Measurements from ENCODE around the gene IGF1R.

The IGF1R gene

GRCh38 chr15:98907927-98908471 is 259.7 kb downstream of the IGF1R start:
- Histone ChIP-seq H3K9me3 (ENCODE audit: control insufficient read depth in 1 of 2, low read length in 2 of 2) (no peaks in the 10 kb centered on the region), H3K27ac (ENCODE audit: low read depth, low read length) (no peak overlapping the region), H3K36me3 (ENCODE audit: control insufficient read depth in 1 of 2, insufficient read depth in 2 of 2, low read length in 2 of 2) (peaks cover 7 to 30% of the 10 kb centered on the region in 2 donors)

GRCh38 chr15:98909968-98910885 is 261.9 kb downstream of the IGF1R start:
- no peak overlapping the region for H3K4me3 ChIP-seq (ENCODE audit: low read depth in 1 of 2, low read length in 2 of 2)
- no peaks in the 10 kb centered on the region for H3K27me3 ChIP-seq (ENCODE audit: control insufficient read depth in 1 of 2, insufficient read depth in 2 of 2, low read length in 2 of 2)
- H3K9me3 ChIP-seq (ENCODE audit: control insufficient read depth in 1 of 2, low read length in 2 of 2): no peaks in the 10 kb centered on the region
- no peak overlapping the region for H3K9ac ChIP-seq (ENCODE audit: low read depth in 1 of 2, low read length in 2 of 2)
- peaks cover 7 to 44% of the 10 kb centered on the region in 2 donors for H3K36me3 ChIP-seq (ENCODE audit: control insufficient read depth in 1 of 2, insufficient read depth in 2 of 2, low read length in 2 of 2)
- H3K27ac ChIP-seq (ENCODE audit: low read depth, low read length): no peak overlapping the region
- H3K4me1 ChIP-seq (ENCODE audit: control insufficient read depth in 1 of 2, insufficient read depth in 2 of 2, low read length in 2 of 2): peaks cover 4 to 6% of the 10 kb centered on the region in 2 donors

More at GRCh38 chr15:98907927-98908471, 259.7 kb downstream of the IGF1R start:
- H3K27me3 ChIP-seq (ENCODE audit: control insufficient read depth in 1 of 2, insufficient read depth in 2 of 2, low read length in 2 of 2): no peaks in the 10 kb centered on the region
- H3K4me3 ChIP-seq (ENCODE audit: low read depth in 1 of 2, low read length in 2 of 2): no peak overlapping the region
- no peak overlapping the region for H3K9ac ChIP-seq (ENCODE audit: low read depth in 1 of 2, low read length in 2 of 2)
- no peaks in the 10 kb centered on the region for H3K4me1 ChIP-seq (ENCODE audit: control insufficient read depth in 1 of 2, insufficient read depth in 2 of 2, low read length in 2 of 2)

GRCh38 chr15:98914626-98915025 is 266.3 kb downstream of the IGF1R start:
- Histone ChIP-seq H3K36me3 (ENCODE audit: control insufficient read depth in 1 of 2, insufficient read depth in 2 of 2, low read length in 2 of 2) (peaks cover 18 to 52% of the 10 kb centered on the region in 2 donors), H3K27ac (ENCODE audit: low read depth, low read length) (no peak overlapping the region), H3K27me3 (ENCODE audit: control insufficient read depth in 1 of 2, insufficient read depth in 2 of 2, low read length in 2 of 2) (no peaks in the 10 kb centered on the region), H3K9me3 (ENCODE audit: control insufficient read depth in 1 of 2, low read length in 2 of 2) (no peaks in the 10 kb centered on the region), H3K9ac (ENCODE audit: low read depth in 1 of 2, low read length in 2 of 2) (no peak overlapping the region), H3K4me3 (ENCODE audit: low read depth in 1 of 2, low read length in 2 of 2) (no peak overlapping the region), H3K4me1 (ENCODE audit: control insufficient read depth in 1 of 2, insufficient read depth in 2 of 2, low read length in 2 of 2) (peaks cover 10 to 13% of the 10 kb centered on the region in 2 donors)

GRCh38 chr15:98916826-98917225 is 268.5 kb downstream of the IGF1R start:
- H3K9ac ChIP-seq (ENCODE audit: low read depth in 1 of 2, low read length in 2 of 2): no peak overlapping the region
- H3K9me3 ChIP-seq (ENCODE audit: control insufficient read depth in 1 of 2, low read length in 2 of 2): no peaks in the 10 kb centered on the region
- H3K4me1 ChIP-seq (ENCODE audit: control insufficient read depth in 1 of 2, insufficient read depth in 2 of 2, low read length in 2 of 2): peaks cover 10 to 13% of the 10 kb centered on the region in 2 donors
- no peak overlapping the region for H3K27ac ChIP-seq (ENCODE audit: low read depth, low read length)
- no peak overlapping the region for H3K4me3 ChIP-seq (ENCODE audit: low read depth in 1 of 2, low read length in 2 of 2)
- peaks cover 12 to 40% of the 10 kb centered on the region in 2 donors for H3K36me3 ChIP-seq (ENCODE audit: control insufficient read depth in 1 of 2, insufficient read depth in 2 of 2, low read length in 2 of 2)
- no peaks in the 10 kb centered on the region for H3K27me3 ChIP-seq (ENCODE audit: control insufficient read depth in 1 of 2, insufficient read depth in 2 of 2, low read length in 2 of 2)

GRCh38 chr15:98917417-98917816 is 269.1 kb downstream of the IGF1R start:
- Histone ChIP-seq H3K9ac (ENCODE audit: low read depth in 1 of 2, low read length in 2 of 2) (no peak overlapping the region), H3K9me3 (ENCODE audit: control insufficient read depth in 1 of 2, low read length in 2 of 2) (no peaks in the 10 kb centered on the region), H3K4me3 (ENCODE audit: low read depth in 1 of 2, low read length in 2 of 2) (no peak overlapping the region), H3K27me3 (ENCODE audit: control insufficient read depth in 1 of 2, insufficient read depth in 2 of 2, low read length in 2 of 2) (no peaks in the 10 kb centered on the region), H3K27ac (ENCODE audit: low read depth, low read length) (no peak overlapping the region), H3K4me1 (ENCODE audit: control insufficient read depth in 1 of 2, insufficient read depth in 2 of 2, low read length in 2 of 2) (peaks cover 10 to 13% of the 10 kb centered on the region in 2 donors), H3K36me3 (ENCODE audit: control insufficient read depth in 1 of 2, insufficient read depth in 2 of 2, low read length in 2 of 2) (peaks cover 12 to 46% of the 10 kb centered on the region in 2 donors)

GRCh38 chr15:98920091-98920880 is 271.9 kb downstream of the IGF1R start:
- no peak overlapping the region for H3K9ac ChIP-seq (ENCODE audit: low read depth in 1 of 2, low read length in 2 of 2)
- H3K4me3 ChIP-seq (ENCODE audit: low read depth in 1 of 2, low read length in 2 of 2): no peak overlapping the region
- H3K4me1 ChIP-seq (ENCODE audit: control insufficient read depth in 1 of 2, insufficient read depth in 2 of 2, low read length in 2 of 2): peaks cover 3 to 7% of the 10 kb centered on the region in 2 donors
- H3K27me3 ChIP-seq (ENCODE audit: control insufficient read depth in 1 of 2, insufficient read depth in 2 of 2, low read length in 2 of 2): no peaks in the 10 kb centered on the region
- peaks cover 18 to 54% of the 10 kb centered on the region in 2 donors for H3K36me3 ChIP-seq (ENCODE audit: control insufficient read depth in 1 of 2, insufficient read depth in 2 of 2, low read length in 2 of 2)
- H3K9me3 ChIP-seq (ENCODE audit: control insufficient read depth in 1 of 2, low read length in 2 of 2): no peaks in the 10 kb centered on the region
- no peak overlapping the region for H3K27ac ChIP-seq (ENCODE audit: low read depth, low read length)

- peaks cover 7 to 42% of the 10 kb centered on the region in 2 donors for H3K36me3 ChIP-seq (ENCODE audit: control insufficient read depth in 1 of 2, insufficient read depth in 2 of 2, low read length in 2 of 2)
- no peaks in the 10 kb centered on the region for H3K9me3 ChIP-seq (ENCODE audit: control insufficient read depth in 1 of 2, low read length in 2 of 2)
- H3K27me3 ChIP-seq (ENCODE audit: control insufficient read depth in 1 of 2, insufficient read depth in 2 of 2, low read length in 2 of 2): no peaks in the 10 kb centered on the region
- no peak overlapping the region for H3K27ac ChIP-seq (ENCODE audit: low read depth, low read length)
- H3K4me1 ChIP-seq (ENCODE audit: control insufficient read depth in 1 of 2, insufficient read depth in 2 of 2, low read length in 2 of 2): no peaks in the 10 kb centered on the region
- no peak overlapping the region for H3K9ac ChIP-seq (ENCODE audit: low read depth in 1 of 2, low read length in 2 of 2)
- H3K4me3 ChIP-seq (ENCODE audit: low read depth in 1 of 2, low read length in 2 of 2): no peak overlapping the region
Measured at GRCh38 chr15:98923171-98923570, 274.8 kb downstream of the IGF1R start.

GRCh38 chr15:98923579-98923978 is 275.2 kb downstream of the IGF1R start:
- no peak overlapping the region for H3K4me3 ChIP-seq (ENCODE audit: low read depth in 1 of 2, low read length in 2 of 2)
- H3K9me3 ChIP-seq (ENCODE audit: control insufficient read depth in 1 of 2, low read length in 2 of 2): no peaks in the 10 kb centered on the region
- no peak overlapping the region for H3K27ac ChIP-seq (ENCODE audit: low read depth, low read length)
- no peak overlapping the region for H3K9ac ChIP-seq (ENCODE audit: low read depth in 1 of 2, low read length in 2 of 2)
- H3K4me1 ChIP-seq (ENCODE audit: control insufficient read depth in 1 of 2, insufficient read depth in 2 of 2, low read length in 2 of 2): no peaks in the 10 kb centered on the region
- H3K36me3 ChIP-seq (ENCODE audit: control insufficient read depth in 1 of 2, insufficient read depth in 2 of 2, low read length in 2 of 2): peaks cover 7 to 45% of the 10 kb centered on the region in 2 donors
- H3K27me3 ChIP-seq (ENCODE audit: control insufficient read depth in 1 of 2, insufficient read depth in 2 of 2, low read length in 2 of 2): no peaks in the 10 kb centered on the region

GRCh38 chr15:98924401-98925049 is 276.2 kb downstream of the IGF1R start:
- no peaks in the 10 kb centered on the region for H3K9me3 ChIP-seq (ENCODE audit: control insufficient read depth in 1 of 2, low read length in 2 of 2)
- no peak overlapping the region for H3K27ac ChIP-seq (ENCODE audit: low read depth, low read length)
- H3K9ac ChIP-seq (ENCODE audit: low read depth in 1 of 2, low read length in 2 of 2): no peak overlapping the region
- H3K36me3 ChIP-seq (ENCODE audit: control insufficient read depth in 1 of 2, insufficient read depth in 2 of 2, low read length in 2 of 2): peaks cover 7 to 45% of the 10 kb centered on the region in 2 donors
- H3K4me3 ChIP-seq (ENCODE audit: low read depth in 1 of 2, low read length in 2 of 2): no peak overlapping the region
- H3K27me3 ChIP-seq (ENCODE audit: control insufficient read depth in 1 of 2, insufficient read depth in 2 of 2, low read length in 2 of 2): no peaks in the 10 kb centered on the region
- no peaks in the 10 kb centered on the region for H3K4me1 ChIP-seq (ENCODE audit: control insufficient read depth in 1 of 2, insufficient read depth in 2 of 2, low read length in 2 of 2)
